Prostate gland (tissue), 2 donors: ENCODE data around the gene KLHDC4.

ENCODE experiments used
- POLR2AphosphoS5 ChIP-seq: sonication (generic); formaldehyde crosslinking; IDR thresholded peaks from one replicate; pipeline ENCODE4 v1.6.1; 2017; ENCODE audit warnings: antibody characterized with exemption
- TF ChIP-seq, protein P1 (sequence below), 4 experiments: fragments of 200-600 bp in 2 of 4; fragments of 450-650 bp in 2 of 4; sonication (generic) in 2 of 4; IDR thresholded peaks; 1 replicate in 3 of 4; 2 replicates in 1 of 4; pipeline ENCODE4 v1.5.1; 2016 to 2019; ENCODE audit warnings: antibody characterized with exemption in 4 of 4, mild to moderate bottlenecking in 2 of 4, moderate library complexity in 2 of 4

DNA sequence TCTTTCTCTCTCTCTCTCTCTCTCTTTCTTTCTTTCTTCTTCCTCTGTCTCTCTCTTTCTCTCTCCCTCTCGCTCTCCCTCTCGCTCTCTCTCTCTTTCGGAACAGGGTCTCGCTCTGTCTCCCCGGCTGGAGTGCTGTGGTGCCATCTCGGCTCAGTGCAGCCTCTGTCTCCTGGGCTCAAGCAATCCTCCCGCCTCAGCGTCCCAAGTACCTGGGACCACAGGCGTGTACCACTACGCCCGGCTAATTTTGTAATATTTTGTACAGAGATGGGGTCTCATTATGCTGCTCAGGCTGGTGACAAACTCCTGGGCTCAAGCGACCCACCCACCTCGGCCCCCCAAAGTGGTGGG, 12.7 kb upstream of the KLHDC4 start:
- TF ChIP-seq, protein P1, sequence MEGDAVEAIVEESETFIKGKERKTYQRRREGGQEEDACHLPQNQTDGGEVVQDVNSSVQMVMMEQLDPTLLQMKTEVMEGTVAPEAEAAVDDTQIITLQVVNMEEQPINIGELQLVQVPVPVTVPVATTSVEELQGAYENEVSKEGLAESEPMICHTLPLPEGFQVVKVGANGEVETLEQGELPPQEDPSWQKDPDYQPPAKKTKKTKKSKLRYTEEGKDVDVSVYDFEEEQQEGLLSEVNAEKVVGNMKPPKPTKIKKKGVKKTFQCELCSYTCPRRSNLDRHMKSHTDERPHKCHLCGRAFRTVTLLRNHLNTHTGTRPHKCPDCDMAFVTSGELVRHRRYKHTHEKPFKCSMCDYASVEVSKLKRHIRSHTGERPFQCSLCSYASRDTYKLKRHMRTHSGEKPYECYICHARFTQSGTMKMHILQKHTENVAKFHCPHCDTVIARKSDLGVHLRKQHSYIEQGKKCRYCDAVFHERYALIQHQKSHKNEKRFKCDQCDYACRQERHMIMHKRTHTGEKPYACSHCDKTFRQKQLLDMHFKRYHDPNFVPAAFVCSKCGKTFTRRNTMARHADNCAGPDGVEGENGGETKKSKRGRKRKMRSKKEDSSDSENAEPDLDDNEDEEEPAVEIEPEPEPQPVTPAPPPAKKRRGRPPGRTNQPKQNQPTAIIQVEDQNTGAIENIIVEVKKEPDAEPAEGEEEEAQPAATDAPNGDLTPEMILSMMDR (IDR thresholded peaks at IDR 0.05) = no peak
- TF ChIP-seq POLR2AphosphoS5 = no peak
